ENCODE data around the gene AADAC.

DNA sequence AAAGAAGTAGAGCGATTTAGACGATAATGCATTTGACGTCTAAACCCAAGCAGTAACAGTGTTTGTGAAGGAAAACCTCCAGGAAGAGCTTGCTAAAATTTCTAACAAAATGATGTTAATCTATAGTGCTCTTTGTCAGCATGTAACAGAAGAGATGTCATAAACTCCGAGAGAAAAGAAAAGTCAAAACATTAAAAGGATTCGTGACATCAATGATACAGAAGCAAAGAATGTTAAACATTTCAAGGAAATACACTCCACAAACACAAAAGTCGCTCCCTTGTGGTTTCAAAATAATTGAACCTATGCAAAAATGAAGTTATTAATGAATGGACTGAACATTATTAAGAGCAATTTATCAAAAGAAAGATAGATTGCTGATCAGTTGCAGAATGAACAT lies 27.9 kb downstream of the AADAC start:
- TF ChIP-seq, protein P1, sequence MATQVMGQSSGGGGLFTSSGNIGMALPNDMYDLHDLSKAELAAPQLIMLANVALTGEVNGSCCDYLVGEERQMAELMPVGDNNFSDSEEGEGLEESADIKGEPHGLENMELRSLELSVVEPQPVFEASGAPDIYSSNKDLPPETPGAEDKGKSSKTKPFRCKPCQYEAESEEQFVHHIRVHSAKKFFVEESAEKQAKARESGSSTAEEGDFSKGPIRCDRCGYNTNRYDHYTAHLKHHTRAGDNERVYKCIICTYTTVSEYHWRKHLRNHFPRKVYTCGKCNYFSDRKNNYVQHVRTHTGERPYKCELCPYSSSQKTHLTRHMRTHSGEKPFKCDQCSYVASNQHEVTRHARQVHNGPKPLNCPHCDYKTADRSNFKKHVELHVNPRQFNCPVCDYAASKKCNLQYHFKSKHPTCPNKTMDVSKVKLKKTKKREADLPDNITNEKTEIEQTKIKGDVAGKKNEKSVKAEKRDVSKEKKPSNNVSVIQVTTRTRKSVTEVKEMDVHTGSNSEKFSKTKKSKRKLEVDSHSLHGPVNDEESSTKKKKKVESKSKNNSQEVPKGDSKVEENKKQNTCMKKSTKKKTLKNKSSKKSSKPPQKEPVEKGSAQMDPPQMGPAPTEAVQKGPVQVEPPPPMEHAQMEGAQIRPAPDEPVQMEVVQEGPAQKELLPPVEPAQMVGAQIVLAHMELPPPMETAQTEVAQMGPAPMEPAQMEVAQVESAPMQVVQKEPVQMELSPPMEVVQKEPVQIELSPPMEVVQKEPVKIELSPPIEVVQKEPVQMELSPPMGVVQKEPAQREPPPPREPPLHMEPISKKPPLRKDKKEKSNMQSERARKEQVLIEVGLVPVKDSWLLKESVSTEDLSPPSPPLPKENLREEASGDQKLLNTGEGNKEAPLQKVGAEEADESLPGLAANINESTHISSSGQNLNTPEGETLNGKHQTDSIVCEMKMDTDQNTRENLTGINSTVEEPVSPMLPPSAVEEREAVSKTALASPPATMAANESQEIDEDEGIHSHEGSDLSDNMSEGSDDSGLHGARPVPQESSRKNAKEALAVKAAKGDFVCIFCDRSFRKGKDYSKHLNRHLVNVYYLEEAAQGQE (IDR thresholded peaks at IDR 0.05; ENCODE audit: borderline replicate concordance) = no peak
- TF ChIP-seq EZH2 (IDR thresholded peaks at IDR 0.05; ENCODE audit: borderline replicate concordance, insufficient read depth, low read length, poor library complexity, severe bottlenecking) (no peak), POLR2AphosphoS5 (IDR thresholded peaks at IDR 0.05) (no peak), EP300 (conservative IDR thresholded peaks at IDR 0.05; ENCODE audit: poor library complexity, severe bottlenecking) (no peak), TAF1 (IDR thresholded peaks at IDR 0.05; ENCODE audit: low read depth) (no peak), RAD21 (conservative IDR thresholded peaks at IDR 0.05) (no peak)
- TF ChIP-seq, protein P2, sequence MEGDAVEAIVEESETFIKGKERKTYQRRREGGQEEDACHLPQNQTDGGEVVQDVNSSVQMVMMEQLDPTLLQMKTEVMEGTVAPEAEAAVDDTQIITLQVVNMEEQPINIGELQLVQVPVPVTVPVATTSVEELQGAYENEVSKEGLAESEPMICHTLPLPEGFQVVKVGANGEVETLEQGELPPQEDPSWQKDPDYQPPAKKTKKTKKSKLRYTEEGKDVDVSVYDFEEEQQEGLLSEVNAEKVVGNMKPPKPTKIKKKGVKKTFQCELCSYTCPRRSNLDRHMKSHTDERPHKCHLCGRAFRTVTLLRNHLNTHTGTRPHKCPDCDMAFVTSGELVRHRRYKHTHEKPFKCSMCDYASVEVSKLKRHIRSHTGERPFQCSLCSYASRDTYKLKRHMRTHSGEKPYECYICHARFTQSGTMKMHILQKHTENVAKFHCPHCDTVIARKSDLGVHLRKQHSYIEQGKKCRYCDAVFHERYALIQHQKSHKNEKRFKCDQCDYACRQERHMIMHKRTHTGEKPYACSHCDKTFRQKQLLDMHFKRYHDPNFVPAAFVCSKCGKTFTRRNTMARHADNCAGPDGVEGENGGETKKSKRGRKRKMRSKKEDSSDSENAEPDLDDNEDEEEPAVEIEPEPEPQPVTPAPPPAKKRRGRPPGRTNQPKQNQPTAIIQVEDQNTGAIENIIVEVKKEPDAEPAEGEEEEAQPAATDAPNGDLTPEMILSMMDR (IDR thresholded peaks at IDR 0.05; ENCODE audit: poor library complexity, severe bottlenecking) = no peak
